ENCODE data around the gene ODF2.

DNA sequence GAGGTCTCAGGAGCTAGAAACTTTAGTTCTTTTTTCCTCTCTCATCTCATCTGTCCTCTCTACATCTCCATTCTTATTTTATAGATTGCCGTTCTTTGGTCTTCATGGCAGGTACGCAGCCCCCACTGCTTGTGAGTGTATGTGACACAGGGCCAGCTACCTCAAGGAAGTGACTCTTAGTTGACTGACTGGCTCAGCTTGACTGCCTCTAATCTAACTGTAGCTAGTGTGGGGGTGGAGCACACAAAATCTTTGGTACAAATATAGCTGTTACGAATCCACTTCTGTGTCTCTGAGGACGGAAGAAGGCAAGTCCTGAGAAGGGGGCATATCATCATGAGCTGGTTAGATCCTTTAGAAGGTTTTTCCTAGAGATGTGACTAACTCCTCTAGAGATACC, 76.8 kb downstream of the ODF2 start:
- TF ChIP-seq, protein P1, sequence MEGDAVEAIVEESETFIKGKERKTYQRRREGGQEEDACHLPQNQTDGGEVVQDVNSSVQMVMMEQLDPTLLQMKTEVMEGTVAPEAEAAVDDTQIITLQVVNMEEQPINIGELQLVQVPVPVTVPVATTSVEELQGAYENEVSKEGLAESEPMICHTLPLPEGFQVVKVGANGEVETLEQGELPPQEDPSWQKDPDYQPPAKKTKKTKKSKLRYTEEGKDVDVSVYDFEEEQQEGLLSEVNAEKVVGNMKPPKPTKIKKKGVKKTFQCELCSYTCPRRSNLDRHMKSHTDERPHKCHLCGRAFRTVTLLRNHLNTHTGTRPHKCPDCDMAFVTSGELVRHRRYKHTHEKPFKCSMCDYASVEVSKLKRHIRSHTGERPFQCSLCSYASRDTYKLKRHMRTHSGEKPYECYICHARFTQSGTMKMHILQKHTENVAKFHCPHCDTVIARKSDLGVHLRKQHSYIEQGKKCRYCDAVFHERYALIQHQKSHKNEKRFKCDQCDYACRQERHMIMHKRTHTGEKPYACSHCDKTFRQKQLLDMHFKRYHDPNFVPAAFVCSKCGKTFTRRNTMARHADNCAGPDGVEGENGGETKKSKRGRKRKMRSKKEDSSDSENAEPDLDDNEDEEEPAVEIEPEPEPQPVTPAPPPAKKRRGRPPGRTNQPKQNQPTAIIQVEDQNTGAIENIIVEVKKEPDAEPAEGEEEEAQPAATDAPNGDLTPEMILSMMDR (IDR thresholded peaks at IDR 0.05; ENCODE audit: borderline replicate concordance, extremely low read depth, low read length, poor library complexity, severe bottlenecking) = no peak
- no peak for TF ChIP-seq EZH2 (IDR thresholded peaks at IDR 0.05; ENCODE audit: borderline replicate concordance, low read depth, low read length, severe bottlenecking)

Data from DND-41 (cell line).